Colonic mucosa (tissue), 4 donors: ENCODE data around the gene LRRC10B. TPM values are rescaled to one million over a fixed set of nuclear protein-coding genes. Genes with fewer than 3 reads are reported as not detected.

Source experiments
- DNase-seq: peaks from one replicate; pipeline ENCODE4 v3.0.0-alpha.2; 2020
- H3K27ac ChIP-seq: fragments of 200-600 bp; one replicate; pipeline ENCODE4 v1.8.0; 2021
- H3K27me3 ChIP-seq: fragments of 200-600 bp; one replicate; pipeline ENCODE4 v1.8.0; 2021
- H3K36me3 ChIP-seq: fragments of 200-600 bp; one replicate; pipeline ENCODE4 v1.8.0; 2021
- H3K4me1 ChIP-seq: fragments of 200-600 bp; one replicate; pipeline ENCODE4 v1.8.0; 2021; ENCODE audit warnings: mild to moderate bottlenecking
- H3K4me3 ChIP-seq: fragments of 200-600 bp; one replicate; pipeline ENCODE4 v1.8.0; 2021
- H3K9ac ChIP-seq, 2 donors: one replicate each; pipeline ENCODE4 v1.7.0; 2013; ENCODE audit warnings: control low read depth in 2 of 2, low read depth in 2 of 2, low read length in 2 of 2
- H3K9me3 ChIP-seq: fragments of 200-600 bp; one replicate; pipeline ENCODE4 v1.8.0; 2021
- intact Hi-C: fragments of 100-400 bp; cut with DNase I; formaldehyde crosslinking; loops from one replicate; pipeline ENCODE4 v1.14.1; 2022
- total RNA-seq, 2 donors: library from RNA; stranded (reverse); fragmentation: NEBNext Ultra II Directional in 1 of 2; extraction: Animal tissue kit (Norgen Biotek cat#: 25700) in 1 of 2; gene quantifications; one replicate each; pipeline ENCODE4 v1.2.1, GENCODE V29; 2021
- TF ChIP-seq, protein P1 (sequence below): fragments of 200-600 bp; IDR thresholded peaks from one replicate; pipeline ENCODE4 v1.8.0; 2022; ENCODE audit warnings: antibody characterized with exemption, mild to moderate bottlenecking
- donor health status: healthy.
- donor health status: DM: no; HTN: no; CAD: no.
- donor health status: DM: no; HTN: no; CAD: no.

Gene LRRC10B
- total RNA-seq, 2 donors from 2014 or later, result 0.54 to 1.3 TPM

DNA sequence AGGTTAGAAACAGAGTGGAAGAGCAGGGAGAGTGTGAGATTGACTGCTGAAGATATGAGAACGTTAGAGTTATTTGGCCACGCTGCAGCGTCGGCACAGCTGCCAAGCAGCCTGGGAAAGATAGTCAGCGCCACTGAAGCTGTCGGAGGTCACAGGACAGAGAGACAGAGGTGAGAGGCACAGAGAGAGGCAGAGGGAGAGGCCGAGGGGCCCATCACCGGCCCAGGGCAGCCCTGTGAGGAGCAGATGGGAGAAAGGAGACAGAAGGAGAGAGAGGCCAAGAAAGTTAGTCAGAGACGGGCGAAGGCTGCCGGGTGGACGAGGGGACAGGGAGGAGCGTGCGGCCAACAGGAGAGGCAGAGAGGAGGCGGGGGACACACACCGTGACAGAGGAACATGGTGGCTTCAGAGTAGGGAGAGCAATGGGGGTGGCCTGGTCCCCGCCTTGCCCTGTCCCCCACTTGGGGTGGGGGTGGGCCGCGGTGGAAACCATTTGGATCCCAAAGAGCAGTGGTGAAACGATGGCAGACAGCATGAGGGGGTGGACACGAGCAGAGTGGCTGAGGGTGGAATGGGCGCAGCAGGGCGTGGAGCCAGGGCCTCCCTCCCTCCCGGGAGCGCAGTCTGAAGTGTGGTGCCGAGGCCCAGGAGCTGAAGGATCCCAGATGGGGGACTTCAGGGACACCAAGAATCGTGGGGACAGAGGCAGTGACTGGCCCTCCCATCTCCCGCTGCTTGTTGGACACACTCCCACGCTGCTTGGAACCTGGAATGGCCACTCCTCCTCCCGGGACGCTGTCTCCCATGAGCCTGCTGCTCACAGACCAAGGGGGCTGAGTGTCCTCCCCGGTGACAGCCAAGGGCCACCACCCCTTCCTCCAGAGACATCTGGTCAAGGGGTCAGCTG, 26.6 kb downstream of the LRRC10B start:
- DNase-seq, result no peak
- Histone ChIP-seq H3K9ac (peak overlapping the region in 1 of 2 donors; percentile 44), H3K36me3 (no peaks in the 10 kb centered on the region), H3K9me3 (no peaks in the 10 kb centered on the region), H3K27me3 (no peaks in the 10 kb centered on the region), H3K4me3 (no peak overlapping the region), H3K27ac (no peak overlapping the region), H3K4me1 (peaks cover 18% of the 10 kb centered on the region)
- intact Hi-C loops, result no loop called here
- TF ChIP-seq, protein P1, sequence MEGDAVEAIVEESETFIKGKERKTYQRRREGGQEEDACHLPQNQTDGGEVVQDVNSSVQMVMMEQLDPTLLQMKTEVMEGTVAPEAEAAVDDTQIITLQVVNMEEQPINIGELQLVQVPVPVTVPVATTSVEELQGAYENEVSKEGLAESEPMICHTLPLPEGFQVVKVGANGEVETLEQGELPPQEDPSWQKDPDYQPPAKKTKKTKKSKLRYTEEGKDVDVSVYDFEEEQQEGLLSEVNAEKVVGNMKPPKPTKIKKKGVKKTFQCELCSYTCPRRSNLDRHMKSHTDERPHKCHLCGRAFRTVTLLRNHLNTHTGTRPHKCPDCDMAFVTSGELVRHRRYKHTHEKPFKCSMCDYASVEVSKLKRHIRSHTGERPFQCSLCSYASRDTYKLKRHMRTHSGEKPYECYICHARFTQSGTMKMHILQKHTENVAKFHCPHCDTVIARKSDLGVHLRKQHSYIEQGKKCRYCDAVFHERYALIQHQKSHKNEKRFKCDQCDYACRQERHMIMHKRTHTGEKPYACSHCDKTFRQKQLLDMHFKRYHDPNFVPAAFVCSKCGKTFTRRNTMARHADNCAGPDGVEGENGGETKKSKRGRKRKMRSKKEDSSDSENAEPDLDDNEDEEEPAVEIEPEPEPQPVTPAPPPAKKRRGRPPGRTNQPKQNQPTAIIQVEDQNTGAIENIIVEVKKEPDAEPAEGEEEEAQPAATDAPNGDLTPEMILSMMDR, result no peak

GRCh38 chr11:61535998-61536675, 27.6 kb downstream of the LRRC10B start:
- Histone ChIP-seq H3K9ac (no peak overlapping the region), H3K9me3 (no peaks in the 10 kb centered on the region), H3K27ac (no peak overlapping the region), H3K27me3 (no peaks in the 10 kb centered on the region), H3K4me1 (peaks cover 18% of the 10 kb centered on the region), H3K36me3 (no peaks in the 10 kb centered on the region), H3K4me3 (no peak overlapping the region)
- no peak for DNase-seq
- TF ChIP-seq, protein P1, result no peak
- intact Hi-C loops, result no loop called here

DNA sequence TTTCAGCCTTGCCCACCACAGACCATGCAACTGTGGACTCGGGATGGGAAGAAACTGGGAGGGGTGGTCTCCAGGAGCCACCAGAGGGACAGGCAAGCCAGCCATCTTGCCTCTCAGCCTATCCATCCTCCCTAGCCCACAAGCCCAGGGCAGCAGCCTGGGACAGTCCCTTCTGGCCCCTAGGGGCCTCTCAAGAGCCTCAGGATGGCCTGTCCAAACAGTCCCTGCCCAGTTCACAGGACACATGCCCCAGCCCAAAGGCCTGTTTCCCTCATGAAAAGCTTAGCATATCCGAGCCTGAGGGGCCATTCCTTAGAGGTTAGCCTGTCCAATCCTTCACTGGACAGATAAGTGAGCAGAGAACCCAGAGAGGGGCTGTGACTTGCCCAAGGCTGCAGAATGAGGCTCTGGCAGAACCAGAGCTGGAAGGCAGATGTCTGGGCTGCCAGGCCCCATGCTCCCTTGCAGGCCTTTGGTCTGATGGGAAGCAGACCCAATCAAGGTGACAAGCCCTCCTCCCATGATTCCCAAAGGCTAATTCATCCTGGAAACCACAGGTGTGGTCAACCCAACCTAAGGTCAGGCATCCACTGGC, 28.2 kb downstream of the LRRC10B start:
- intact Hi-C loops, result no loop called here
- DNase-seq, result no peak
- Histone ChIP-seq H3K27ac (no peak overlapping the region), H3K9me3 (no peaks in the 10 kb centered on the region), H3K9ac (no peak overlapping the region), H3K27me3 (no peaks in the 10 kb centered on the region), H3K36me3 (no peaks in the 10 kb centered on the region), H3K4me3 (no peak overlapping the region), H3K4me1 (peaks cover 18% of the 10 kb centered on the region)
- TF ChIP-seq, protein P1, result no peak

DNA sequence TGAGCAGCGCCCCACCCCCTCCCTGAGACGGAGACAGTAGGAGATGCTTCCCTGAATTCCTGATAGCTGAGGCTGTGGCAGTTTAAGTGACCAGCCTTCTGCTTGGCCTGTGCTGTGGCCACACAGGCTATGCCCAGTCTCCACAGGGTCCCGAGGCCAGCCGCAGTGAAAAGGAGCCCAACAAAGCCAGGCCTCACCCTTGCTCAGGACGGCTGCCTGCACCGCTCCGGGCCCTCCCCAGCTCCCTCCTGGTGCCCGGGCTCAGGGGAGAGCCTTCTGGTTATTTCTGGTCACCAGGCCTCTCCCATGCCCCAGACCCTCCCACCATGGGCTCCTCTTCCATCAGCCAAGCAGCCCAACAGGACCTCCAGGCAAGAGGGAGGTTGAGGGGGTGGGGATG, 28.8 kb downstream of the LRRC10B start:
- TF ChIP-seq, protein P1, result no peak
- H3K4me1 ChIP-seq, result peaks cover 16% of the 10 kb centered on the region
- H3K9ac ChIP-seq, result no peak overlapping the region
- DNase-seq, result no peak
- no peak overlapping the region for H3K27ac ChIP-seq
- no peaks in the 10 kb centered on the region for H3K9me3 ChIP-seq
- intact Hi-C loops, result no loop called here
- H3K36me3 ChIP-seq, result no peaks in the 10 kb centered on the region
- H3K27me3 ChIP-seq, result no peaks in the 10 kb centered on the region
- no peak overlapping the region for H3K4me3 ChIP-seq

DNA sequence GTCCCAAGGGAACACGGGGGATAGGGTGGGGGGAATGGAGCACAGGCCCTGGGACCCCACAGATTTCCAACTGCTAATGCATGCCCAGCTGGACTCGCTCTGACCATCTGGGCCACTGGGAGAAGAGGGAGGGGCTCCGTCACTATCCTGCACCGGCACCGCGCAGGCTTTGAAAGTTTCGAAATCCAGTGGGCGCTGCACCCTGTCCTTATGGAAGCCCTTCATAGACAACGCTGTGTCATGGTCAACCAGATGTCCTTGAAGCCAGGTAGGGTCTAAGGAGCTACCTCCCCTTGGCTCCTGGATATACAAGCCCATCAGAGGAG, 30.1 kb downstream of the LRRC10B start:
- intact Hi-C loops, result no loop called here
- no peak for DNase-seq
- Histone ChIP-seq H3K36me3 (no peaks in the 10 kb centered on the region), H3K4me3 (no peak overlapping the region), H3K27me3 (no peaks in the 10 kb centered on the region), H3K27ac (no peak overlapping the region), H3K9me3 (no peaks in the 10 kb centered on the region), H3K9ac (no peak overlapping the region), H3K4me1 (peaks cover 6% of the 10 kb centered on the region)
- TF ChIP-seq, protein P1, result no peak
